CD14-positive monocyte (primary cell): ENCODE data around the gene DAGLA. TPM values are rescaled to one million over a fixed set of nuclear protein-coding genes. Genes with fewer than 3 reads are reported as not detected.

Source experiments
- DNase-seq, 3 donors: peaks; one replicate each; pipeline ENCODE4 v3.0.0-alpha.2; 2011 to 2022
- H2AFZ ChIP-seq: 2 replicates; pipeline ENCODE4 v1.6.0; 2012; ENCODE audit warnings: mild to moderate bottlenecking, low read depth, low read length, inconsistent platforms; ENCODE audit not compliant: insufficient read depth, poor library complexity, severe bottlenecking
- H3K27ac ChIP-seq, 2 donors: 1 replicate in 1 of 2; 2 replicates in 1 of 2; pipeline ENCODE4 v1.5.1; 2012 to 2013; ENCODE audit warnings: low read length in 2 of 2, control low read depth in 1 of 2, inconsistent platforms in 1 of 2, low read depth in 1 of 2, mild to moderate bottlenecking in 1 of 2
- H3K27me3 ChIP-seq, 2 donors: one replicate each; pipeline versions ENCODE4 v1.6.0 to v1.6.1; 2011 to 2013; ENCODE audit warnings: low read length in 2 of 2; ENCODE audit not compliant: control insufficient read depth in 2 of 2, insufficient read depth in 2 of 2
- H3K36me3 ChIP-seq, 2 donors: replicated peaks in 1 of 2; 1 replicate in 1 of 2; 2 replicates in 1 of 2; pipeline versions ENCODE4 v1.5.1 to v1.6.1; 2012 to 2013; ENCODE audit warnings: low read length in 2 of 2, control low read depth in 1 of 2, inconsistent platforms in 1 of 2, mild to moderate bottlenecking in 1 of 2; ENCODE audit not compliant: insufficient read depth in 2 of 2, control insufficient read depth in 1 of 2
- H3K4me1 ChIP-seq, 2 donors: 1 replicate in 1 of 2; 2 replicates in 1 of 2; pipeline versions ENCODE4 v1.5.1 to v1.6.1; 2012 to 2013; ENCODE audit warnings: low read length in 2 of 2, control low read depth in 1 of 2, inconsistent platforms in 1 of 2, mild to moderate bottlenecking in 1 of 2, moderate library complexity in 1 of 2; ENCODE audit not compliant: insufficient read depth in 2 of 2, control insufficient read depth in 1 of 2
- H3K4me2 ChIP-seq: replicated peaks from 2 replicates; pipeline ENCODE3; 2012; ENCODE audit warnings: low read length, moderate library complexity, mild to moderate bottlenecking; ENCODE audit not compliant: poor library complexity, severe bottlenecking; ENCODE audit errors: extremely low read depth
- H3K4me3 ChIP-seq, 3 experiments: fragments of 200-600 bp in 1 of 3; sonication (generic) in 1 of 3; replicated peaks in 1 of 3; 1 replicate in 2 of 3; 2 replicates in 1 of 3; pipeline ENCODE4 v1.5.1; 2011 to 2013; ENCODE audit warnings: low read length in 3 of 3, mild to moderate bottlenecking in 3 of 3, control low read depth in 2 of 3, low read depth in 2 of 3, inconsistent platforms in 1 of 3, moderate library complexity in 1 of 3
- H3K79me2 ChIP-seq: 2 replicates; pipeline ENCODE4 v1.6.0; 2012; ENCODE audit warnings: mild to moderate bottlenecking, control low read depth, inconsistent platforms, low read length, moderate library complexity; ENCODE audit not compliant: insufficient read depth
- H3K9ac ChIP-seq: 2 replicates; pipeline ENCODE4 v1.6.0; 2017; ENCODE audit warnings: low read length, mild to moderate bottlenecking; ENCODE audit not compliant: insufficient read depth, poor library complexity, severe bottlenecking
- H3K9me3 ChIP-seq, 2 donors: replicated peaks in 1 of 2; 1 replicate in 1 of 2; 2 replicates in 1 of 2; pipeline versions ENCODE4 v1.5.1 to v1.6.1; 2012 to 2013; ENCODE audit warnings: low read length in 2 of 2, control low read depth in 1 of 2; ENCODE audit not compliant: control insufficient read depth in 1 of 2, insufficient read depth in 1 of 2
- H4K20me1 ChIP-seq: 2 replicates; pipeline ENCODE4 v1.6.0; 2012; ENCODE audit warnings: mild to moderate bottlenecking, low read length, control low read depth, moderate library complexity; ENCODE audit not compliant: insufficient read depth
- H3K27ac Mint-ChIP-seq, 7 donors: one replicate each; pipeline ENCODE4 v1.8.0; 2020; ENCODE audit warnings: mild to moderate bottlenecking in 7 of 7, mixed read lengths in 7 of 7, moderate library complexity in 6 of 7, inconsistent platforms in 2 of 7
- H3K27me3 Mint-ChIP-seq, 3 donors: one replicate each; pipeline ENCODE4 v1.8.0; 2021 to 2022; ENCODE audit warnings: low read depth in 3 of 3, mild to moderate bottlenecking in 3 of 3, mixed read lengths in 3 of 3, moderate library complexity in 3 of 3, inconsistent platforms in 1 of 3
- H3K36me3 Mint-ChIP-seq, 2 donors: one replicate each; pipeline ENCODE4 v1.8.0; 2020; ENCODE audit warnings: mixed read lengths in 2 of 2, inconsistent platforms in 1 of 2, mild to moderate bottlenecking in 1 of 2
- H3K4me1 Mint-ChIP-seq: one replicate; pipeline ENCODE4 v1.8.0; 2020; ENCODE audit warnings: mild to moderate bottlenecking, mixed read lengths
- H3K4me3 Mint-ChIP-seq, 2 donors: one replicate each; pipeline ENCODE4 v1.8.0; 2020; ENCODE audit warnings: mild to moderate bottlenecking in 2 of 2, mixed read lengths in 2 of 2, moderate library complexity in 1 of 2
- H3K9me3 Mint-ChIP-seq, 7 donors: one replicate each; pipeline ENCODE4 v1.8.0; 2020 to 2022; ENCODE audit warnings: mixed read lengths in 7 of 7, mild to moderate bottlenecking in 6 of 7, moderate library complexity in 6 of 7, inconsistent platforms in 2 of 7
- CTCF ChIP-seq: fragments of 200-600 bp; IDR thresholded peaks from one replicate; pipeline ENCODE4 v1.8.0; 2022; ENCODE audit warnings: antibody characterized with exemption, mild to moderate bottlenecking
- WGBS: methylation state at CpG from one replicate; pipeline ENCODE4 v1.1.5; 2013; ENCODE audit warnings: missing lambda C conversion rate; ENCODE audit not compliant: insufficient coverage; 5-methylcytosine and 5-hydroxymethylcytosine counted together
- intact Hi-C, 2 donors: fragments of 100-400 bp; cut with micrococcal nuclease; formaldehyde crosslinking; loops; one replicate each; pipeline versions ENCODE4 v1.15.0 to v1.15.1; 2023
- polyA plus RNA-seq, 3 donors: library from polyadenylated mRNA; depleted of rRNA in 1 of 3; unstranded in 2 of 3; stranded (reverse) in 1 of 3; fragments of 300-500 nt in 2 of 3; fragments of >200 nt in 1 of 3; fragmentation: Illumina TruSeq in 2 of 3; gene quantifications; 1 replicate in 2 of 3; 2 replicates in 1 of 3; pipeline ENCODE4 v1.2.3, GENCODE V29; 2012 to 2021

Gene DAGLA
- polyA plus RNA-seq, 3 donors: 0.16 to 6.7 (median 0.73) TPM

- Mint-ChIP-seq H3K4me1 (peaks cover 29% of the 10 kb centered on the region), H3K27me3 (peaks cover 14 to 27% (median 22%) of the 10 kb centered on the region in 3 donors), H3K27ac (no peak overlapping the region), H3K36me3 (no peaks in the 10 kb centered on the region), H3K4me3 (no peak overlapping the region), H3K9me3 (peaks cover 0 to 3% (median 0%) of the 10 kb centered on the region in 7 donors)
- Histone ChIP-seq H3K4me2 (no peak overlapping the region), H2AFZ (no peak overlapping the region), H4K20me1 (no peaks in the 10 kb centered on the region), H3K4me1 (peaks cover 24 to 30% of the 10 kb centered on the region in 2 donors), H3K9me3 (no peaks in the 10 kb centered on the region), H3K9ac (no peak overlapping the region), H3K27ac (no peak overlapping the region), H3K4me3 (no peak overlapping the region), H3K36me3 (no peaks in the 10 kb centered on the region), H3K27me3 (peaks cover 0 to 8% of the 10 kb centered on the region in 2 donors), H3K79me2 (no peaks in the 10 kb centered on the region)
- no peak for DNase-seq
- WGBS: 86% methylated on average over 5 of the region's 12 CpGs
- TF ChIP-seq CTCF: no peak
- intact Hi-C loops: no loop called here
Measured at GRCh38 chr11:61774411-61774810, 94.2 kb downstream of the DAGLA start.

- H3K9me3 Mint-ChIP-seq: peaks cover 0 to 3% (median 0%) of the 10 kb centered on the region in 7 donors
- intact Hi-C loops: no loop called here
- Histone ChIP-seq H3K27me3 (peaks cover 0 to 8% of the 10 kb centered on the region in 2 donors), H3K27ac (no peak overlapping the region), H2AFZ (no peak overlapping the region), H4K20me1 (no peaks in the 10 kb centered on the region), H3K36me3 (no peaks in the 10 kb centered on the region), H3K4me1 (peaks cover 24 to 30% of the 10 kb centered on the region in 2 donors), H3K9ac (no peak overlapping the region), H3K4me2 (no peak overlapping the region), H3K79me2 (no peaks in the 10 kb centered on the region), H3K4me3 (no peak overlapping the region), H3K9me3 (no peaks in the 10 kb centered on the region)
- DNase-seq: no peak
- no peak overlapping the region for H3K27ac Mint-ChIP-seq
- peaks cover 29% of the 10 kb centered on the region for H3K4me1 Mint-ChIP-seq
- 91% methylated on average over 4 of the region's 6 CpGs for WGBS
- no peaks in the 10 kb centered on the region for H3K36me3 Mint-ChIP-seq
- no peak overlapping the region for H3K4me3 Mint-ChIP-seq
- TF ChIP-seq CTCF: no peak
- H3K27me3 Mint-ChIP-seq: peaks cover 14 to 28% (median 22%) of the 10 kb centered on the region in 3 donors
Measured at GRCh38 chr11:61775106-61775505, 94.9 kb downstream of the DAGLA start.
